ENCODE results near the gene PLPPR2.
"Not testable (repeated sequence)": the region's sequence is repeated elsewhere in the genome, so short reads cannot be mapped to it uniquely, and the experiment has no call there.

- TF ChIP-seq, protein P1, sequence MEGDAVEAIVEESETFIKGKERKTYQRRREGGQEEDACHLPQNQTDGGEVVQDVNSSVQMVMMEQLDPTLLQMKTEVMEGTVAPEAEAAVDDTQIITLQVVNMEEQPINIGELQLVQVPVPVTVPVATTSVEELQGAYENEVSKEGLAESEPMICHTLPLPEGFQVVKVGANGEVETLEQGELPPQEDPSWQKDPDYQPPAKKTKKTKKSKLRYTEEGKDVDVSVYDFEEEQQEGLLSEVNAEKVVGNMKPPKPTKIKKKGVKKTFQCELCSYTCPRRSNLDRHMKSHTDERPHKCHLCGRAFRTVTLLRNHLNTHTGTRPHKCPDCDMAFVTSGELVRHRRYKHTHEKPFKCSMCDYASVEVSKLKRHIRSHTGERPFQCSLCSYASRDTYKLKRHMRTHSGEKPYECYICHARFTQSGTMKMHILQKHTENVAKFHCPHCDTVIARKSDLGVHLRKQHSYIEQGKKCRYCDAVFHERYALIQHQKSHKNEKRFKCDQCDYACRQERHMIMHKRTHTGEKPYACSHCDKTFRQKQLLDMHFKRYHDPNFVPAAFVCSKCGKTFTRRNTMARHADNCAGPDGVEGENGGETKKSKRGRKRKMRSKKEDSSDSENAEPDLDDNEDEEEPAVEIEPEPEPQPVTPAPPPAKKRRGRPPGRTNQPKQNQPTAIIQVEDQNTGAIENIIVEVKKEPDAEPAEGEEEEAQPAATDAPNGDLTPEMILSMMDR (IDR thresholded peaks at IDR 0.05), result not testable (repeated sequence)
- not testable (repeated sequence) for TF ChIP-seq POLR2A (IDR thresholded peaks at IDR 0.05)
These were observed 51.5 kb downstream of the PLPPR2 start for GRCh38 chr19:11406703-11407236.
